Hepatocyte (in vitro differentiated cells): ENCODE measurements around the gene ANKRD36B. TPM values are rescaled to one million over a fixed set of nuclear protein-coding genes. Genes with fewer than 3 reads are reported as not detected.
A peak's percentile ranks its signal among the peaks of the same experiment; 100 is the strongest.
"Not testable (repeated sequence)": the region's sequence is repeated elsewhere in the genome, so short reads cannot be mapped to it uniquely, and the experiment has no call there.

Experiments
- DNase-seq: peaks from one replicate; pipeline ENCODE4 v3.0.0-alpha.2; 2016; ENCODE audit warnings: low spot score
- H2AFZ ChIP-seq: fragments of 200-600 bp; sonication (generic); 2 replicates; pipeline ENCODE4 v1.6.0; 2016; ENCODE audit warnings: antibody characterized with exemption, mild to moderate bottlenecking
- H3K27ac ChIP-seq: fragments of 200-600 bp; sonication (generic); 2 replicates; pipeline ENCODE4 v1.5.1; 2016; ENCODE audit warnings: mild to moderate bottlenecking
- H3K27me3 ChIP-seq: fragments of 200-600 bp; sonication (generic); 2 replicates; pipeline ENCODE4 v1.6.1; 2016
- H3K36me3 ChIP-seq: fragments of 200-600 bp; sonication (generic); replicated peaks from 2 replicates; pipeline ENCODE4 v1.5.1; 2016; ENCODE audit warnings: low read depth; ENCODE audit not compliant: insufficient read depth
- H3K4me1 ChIP-seq: fragments of 200-600 bp; sonication (generic); 2 replicates; pipeline ENCODE4 v1.5.1; 2016; ENCODE audit warnings: mild to moderate bottlenecking, moderate library complexity; ENCODE audit not compliant: insufficient read depth
- H3K4me2 ChIP-seq: fragments of 200-600 bp; sonication (generic); 2 replicates; pipeline ENCODE4 v1.6.0; 2016
- H3K4me3 ChIP-seq: fragments of 200-600 bp; sonication (generic); 2 replicates; pipeline ENCODE4 v1.5.1; 2016; ENCODE audit warnings: mild to moderate bottlenecking
- H3K79me2 ChIP-seq: fragments of 200-600 bp; sonication (generic); 2 replicates; pipeline ENCODE4 v1.6.0; 2017; ENCODE audit warnings: mild to moderate bottlenecking
- H3K9me2 ChIP-seq: fragments of 200-600 bp; sonication (generic); replicated peaks from 2 replicates; pipeline ENCODE4 v1.6.0; 2017; ENCODE audit warnings: mild to moderate bottlenecking; ENCODE audit not compliant: insufficient read depth
- H3K9me3 ChIP-seq: fragments of 200-600 bp; sonication (generic); 2 replicates; pipeline ENCODE4 v1.5.1; 2016; ENCODE audit warnings: low read depth, mild to moderate bottlenecking
- H4K20me1 ChIP-seq: fragments of 200-600 bp; sonication (generic); 2 replicates; pipeline ENCODE4 v1.6.0; 2016; ENCODE audit warnings: mild to moderate bottlenecking; ENCODE audit not compliant: insufficient read depth, poor library complexity, severe bottlenecking
- CTCF ChIP-seq: fragments of 200-600 bp; sonication (generic); IDR thresholded peaks from 2 replicates; pipeline ENCODE4 v1.5.1; 2016; ENCODE audit warnings: antibody characterized with exemption, mild to moderate bottlenecking; ENCODE audit not compliant: poor library complexity
- WGBS: methylation state at CpG from one replicate; pipeline ENCODE4 v1.1.6; 2016; ENCODE audit warnings: low lambda C conversion rate; ENCODE audit errors: missing lambda C conversion rate; 5-methylcytosine and 5-hydroxymethylcytosine counted together
- polyA plus RNA-seq: library from polyadenylated mRNA; unstranded; fragments of >200 nt; fragmentation: Nextera tagmentation; extraction: Ambion mirVana; gene quantifications from 2 replicates; pipeline ENCODE4 v1.2.1, GENCODE V29; 2016
- total RNA-seq: library from RNA; depleted of rRNA; stranded (reverse); fragments of >200 nt; gene quantifications from 2 replicates; pipeline ENCODE4 v1.2.3, GENCODE V29; 2014

Gene ANKRD36B
- total and polyA plus RNA-seq, 2 experiments from 2014 or later, result 29.2 to 66.8 TPM

GRCh38 chr2:97593520-97593919, 3.8 kb upstream of the ANKRD36B start:
- not testable (repeated sequence) for H3K4me1 ChIP-seq, H3K27me3 ChIP-seq, H3K9me2 ChIP-seq, H3K79me2 ChIP-seq, H3K4me3 ChIP-seq, H2AFZ ChIP-seq, H3K4me2 ChIP-seq, H3K9me3 ChIP-seq, H3K36me3 ChIP-seq, DNase-seq, H3K27ac ChIP-seq, H4K20me1 ChIP-seq
- WGBS, result 94% methylated on average over 3 of the region's 3 CpGs

- peak; percentile 100 for TF ChIP-seq CTCF
- H4K20me1 ChIP-seq, H3K4me1 ChIP-seq, H3K9me3 ChIP-seq, H3K9me2 ChIP-seq, H3K27me3 ChIP-seq, H3K36me3 ChIP-seq: not testable (repeated sequence)
- WGBS, result 3% methylated on average over 33 of the region's 33 CpGs
- DNase-seq, result peak; percentile 91
- H3K27ac ChIP-seq, result peak overlapping the region; percentile 94
- peak overlapping the region; percentile 100 for H2AFZ ChIP-seq
- H3K79me2 ChIP-seq, result peaks cover 13% of the 10 kb centered on the region
- peak overlapping the region; percentile 38 for H3K4me3 ChIP-seq
- H3K4me2 ChIP-seq, result peak overlapping the region; percentile 96
Observed at GRCh38 chr2:97590515-97591394, 1.1 kb upstream of the ANKRD36B start.

GRCh38 chr2:97589257-97589597, 450 bp downstream of the ANKRD36B start:
- peak overlapping the region; percentile 92 for H3K27ac ChIP-seq
- H3K4me1 ChIP-seq, H4K20me1 ChIP-seq, H3K9me3 ChIP-seq, H3K9me2 ChIP-seq, DNase-seq, H3K27me3 ChIP-seq, H3K36me3 ChIP-seq: not testable (repeated sequence)
- H3K4me2 ChIP-seq, result peak overlapping the region; percentile 77
- H2AFZ ChIP-seq, result peak overlapping the region; percentile 66
- WGBS, result 3% methylated on average over 5 of the region's 14 CpGs
- H3K79me2 ChIP-seq, result peaks cover 13% of the 10 kb centered on the region
- peak overlapping the region; percentile 40 for H3K4me3 ChIP-seq

- not testable (repeated sequence) for H3K27ac ChIP-seq, H3K36me3 ChIP-seq, H3K9me3 ChIP-seq, H3K4me3 ChIP-seq, H3K4me2 ChIP-seq, DNase-seq, H4K20me1 ChIP-seq, H3K27me3 ChIP-seq, H3K4me1 ChIP-seq, H2AFZ ChIP-seq, H3K9me2 ChIP-seq, H3K79me2 ChIP-seq
- 91% methylated on average over 3 of the region's 3 CpGs for WGBS
Observed at GRCh38 chr2:97565674-97566073, 24.0 kb downstream of the ANKRD36B start.

- H3K9me3 ChIP-seq, H3K27me3 ChIP-seq, H3K4me3 ChIP-seq, H4K20me1 ChIP-seq, H3K4me2 ChIP-seq, H3K36me3 ChIP-seq, H2AFZ ChIP-seq, H3K4me1 ChIP-seq, DNase-seq, H3K27ac ChIP-seq, H3K79me2 ChIP-seq, H3K9me2 ChIP-seq: not testable (repeated sequence)
- 92% methylated on average over 3 of the region's 3 CpGs for WGBS
Observed at GRCh38 chr2:97552406-97552805, 37.3 kb downstream of the ANKRD36B start.

GRCh38 chr2:97550498-97550897, 39.2 kb downstream of the ANKRD36B start:
- H3K9me3 ChIP-seq, H3K4me3 ChIP-seq, H3K27me3 ChIP-seq, H3K36me3 ChIP-seq, DNase-seq, H2AFZ ChIP-seq, H3K4me2 ChIP-seq, H3K9me2 ChIP-seq, H3K79me2 ChIP-seq, H4K20me1 ChIP-seq, H3K27ac ChIP-seq, H3K4me1 ChIP-seq: not testable (repeated sequence)
- WGBS, result 100% methylated on average over 1 of the region's 1 CpG

- not testable (repeated sequence) for H3K27me3 ChIP-seq, H4K20me1 ChIP-seq, H3K9me3 ChIP-seq, H3K27ac ChIP-seq, H3K4me1 ChIP-seq, H3K36me3 ChIP-seq, H2AFZ ChIP-seq, H3K79me2 ChIP-seq, H3K4me3 ChIP-seq, H3K9me2 ChIP-seq, DNase-seq, H3K4me2 ChIP-seq
- 95% methylated on average over 5 of the region's 5 CpGs for WGBS
Observed at GRCh38 chr2:97549058-97549457, 40.6 kb downstream of the ANKRD36B start.

GRCh38 chr2:97548536-97548935, 41.1 kb downstream of the ANKRD36B start:
- not testable (repeated sequence) for H3K4me3 ChIP-seq, H4K20me1 ChIP-seq, H3K27ac ChIP-seq, H3K9me3 ChIP-seq, H3K79me2 ChIP-seq, H2AFZ ChIP-seq, DNase-seq, H3K4me1 ChIP-seq, H3K4me2 ChIP-seq, H3K9me2 ChIP-seq, H3K36me3 ChIP-seq, H3K27me3 ChIP-seq
